OCI-LY1 (cell line): ENCODE data around the gene INPP5J.

Experiments used
- H2AFZ ChIP-seq: fragments of 200-600 bp; sonication (generic), shearing (Covaris generic); 2 replicates; pipeline ENCODE4 v1.6.0; 2014; ENCODE audit warnings: antibody characterized with exemption, mild to moderate bottlenecking, low read length
- H3F3A ChIP-seq: fragments of 200-600 bp; sonication (generic), shearing (Covaris generic); 2 replicates; pipeline ENCODE4 v1.6.0; 2014; ENCODE audit warnings: mild to moderate bottlenecking, antibody characterized with exemption, low read length, moderate library complexity; ENCODE audit not compliant: insufficient read depth
- H3K27ac ChIP-seq: fragments of 200-600 bp; sonication (generic); 2 replicates; pipeline ENCODE4 v1.5.1; 2014; ENCODE audit warnings: low read length, mixed run types, mild to moderate bottlenecking, low read depth; ENCODE audit not compliant: poor library complexity, severe bottlenecking
- H3K27me3 ChIP-seq: fragments of 200-600 bp; sonication (generic); 2 replicates; pipeline ENCODE4 v1.6.0; 2014; ENCODE audit warnings: antibody characterized with exemption, mild to moderate bottlenecking, low read length, moderate library complexity; ENCODE audit not compliant: insufficient read depth
- H3K36me3 ChIP-seq: fragments of 200-600 bp; sonication (generic); 2 replicates; pipeline ENCODE4 v1.6.1; 2014; ENCODE audit warnings: mild to moderate bottlenecking, antibody characterized with exemption, low read length, moderate library complexity, mixed read lengths; ENCODE audit not compliant: insufficient read depth
- H3K4me1 ChIP-seq: fragments of 200-600 bp; sonication (generic); 2 replicates; pipeline ENCODE4 v1.5.1; 2014; ENCODE audit warnings: mild to moderate bottlenecking, low read length, moderate library complexity; ENCODE audit not compliant: insufficient read depth, severe bottlenecking
- H3K4me2 ChIP-seq: fragments of 200-600 bp; sonication (generic), shearing (Covaris generic); 2 replicates; pipeline ENCODE4 v1.6.1; 2014; ENCODE audit warnings: low read length
- H3K4me3 ChIP-seq: fragments of 200-600 bp; sonication (generic); 2 replicates; pipeline ENCODE4 v1.5.1; 2014; ENCODE audit warnings: low read length, low read depth, mild to moderate bottlenecking, mixed read lengths; ENCODE audit not compliant: poor library complexity, severe bottlenecking
- H3K79me2 ChIP-seq: fragments of 200-600 bp; shearing (Covaris generic); 2 replicates; pipeline ENCODE4 v1.6.1; 2016; ENCODE audit warnings: mixed run types, low read length, mixed read lengths; ENCODE audit not compliant: insufficient read depth
- H3K9ac ChIP-seq: fragments of 200-600 bp; sonication (generic), shearing (Covaris generic); 2 replicates; pipeline ENCODE4 v1.6.1; 2014; ENCODE audit warnings: mild to moderate bottlenecking, low read length, mixed read lengths
- H3K9me2 ChIP-seq: fragments of 200-600 bp; sonication (generic), shearing (Covaris generic); 2 replicates; pipeline ENCODE4 v1.6.1; 2014; ENCODE audit warnings: low read depth, mild to moderate bottlenecking, low read length, mixed read lengths
- H3K9me3 ChIP-seq: fragments of 200-600 bp; shearing (Covaris generic); 2 replicates; pipeline ENCODE4 v1.6.1; 2014; ENCODE audit warnings: low read length, mixed read lengths
- H4K20me1 ChIP-seq: fragments of 200-600 bp; sonication (generic), shearing (Covaris generic); 2 replicates; pipeline ENCODE4 v1.6.0; 2016; ENCODE audit warnings: mild to moderate bottlenecking, low read length; ENCODE audit not compliant: insufficient read depth
- EZH2 ChIP-seq: fragments of 200-600 bp; sonication (generic), shearing (Covaris generic); IDR thresholded peaks from 2 replicates; pipeline ENCODE4 v1.8.0; 2017; ENCODE audit warnings: borderline replicate concordance, mixed run types, mild to moderate bottlenecking, antibody characterized with exemption, low read length, moderate library complexity, mixed read lengths
- TF ChIP-seq, protein P1 (sequence below): fragments of 200-600 bp; sonication (generic), shearing (Covaris generic); IDR thresholded peaks from 2 replicates; pipeline ENCODE4 v1.5.1; 2017; ENCODE audit warnings: mild to moderate bottlenecking, antibody characterized with exemption, low read length, moderate library complexity, mixed read lengths

The INPP5J gene

DNA sequence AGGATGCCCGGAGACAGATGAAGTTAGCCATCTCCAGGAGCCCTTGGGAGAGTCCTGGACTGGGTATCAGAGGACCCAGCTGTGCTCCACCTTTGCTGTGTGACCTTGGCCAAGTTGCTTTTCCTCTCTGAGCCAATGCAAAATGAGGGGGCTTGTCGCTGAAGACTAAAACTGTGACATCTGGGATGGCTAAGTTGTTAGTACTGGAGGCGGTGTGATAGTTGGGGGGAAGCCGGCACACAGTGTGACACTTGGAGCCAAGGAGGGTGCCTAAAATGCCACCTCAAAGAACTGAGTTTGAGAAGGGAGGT is 481 bp downstream of the INPP5J start:
- no peak overlapping the region for H3K4me3 ChIP-seq

DNA sequence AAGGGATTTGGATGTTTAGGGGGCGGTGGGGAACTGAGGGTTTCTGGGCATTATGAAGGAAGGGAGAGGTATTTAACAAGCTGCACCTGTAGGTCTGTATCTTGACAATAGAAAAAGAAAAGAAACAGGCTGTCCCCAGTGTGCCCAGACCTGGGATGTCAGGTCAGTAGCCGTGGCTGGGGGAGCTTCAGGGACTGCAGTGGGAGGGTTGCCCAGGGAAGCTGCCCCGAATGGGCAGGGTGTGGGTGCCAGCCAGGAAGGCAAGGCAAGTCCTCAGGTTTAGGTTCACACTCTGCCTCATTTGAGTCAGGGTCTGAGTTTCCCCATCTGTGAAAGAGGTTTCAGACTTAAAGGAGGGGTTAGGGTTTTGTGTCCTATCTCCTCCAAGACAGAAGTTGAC is 1.5 kb downstream of the INPP5J start:
- no peaks in the 10 kb centered on the region for H3K9me3 ChIP-seq

More for the DNA sequence above, 481 bp downstream of the INPP5J start:
- no peak overlapping the region for H2AFZ ChIP-seq
- H3K9ac ChIP-seq, result no peak overlapping the region
- H3K79me2 ChIP-seq, result no peaks in the 10 kb centered on the region
- no peaks in the 10 kb centered on the region for H3K36me3 ChIP-seq
- no peak overlapping the region for H3K4me2 ChIP-seq
- no peak overlapping the region for H3K27ac ChIP-seq
- H3K4me1 ChIP-seq, result peaks cover 17% of the 10 kb centered on the region
- no peaks in the 10 kb centered on the region for H3F3A ChIP-seq
- no peaks in the 10 kb centered on the region for H3K9me2 ChIP-seq
- TF ChIP-seq EZH2, result no peak
- TF ChIP-seq, protein P1, sequence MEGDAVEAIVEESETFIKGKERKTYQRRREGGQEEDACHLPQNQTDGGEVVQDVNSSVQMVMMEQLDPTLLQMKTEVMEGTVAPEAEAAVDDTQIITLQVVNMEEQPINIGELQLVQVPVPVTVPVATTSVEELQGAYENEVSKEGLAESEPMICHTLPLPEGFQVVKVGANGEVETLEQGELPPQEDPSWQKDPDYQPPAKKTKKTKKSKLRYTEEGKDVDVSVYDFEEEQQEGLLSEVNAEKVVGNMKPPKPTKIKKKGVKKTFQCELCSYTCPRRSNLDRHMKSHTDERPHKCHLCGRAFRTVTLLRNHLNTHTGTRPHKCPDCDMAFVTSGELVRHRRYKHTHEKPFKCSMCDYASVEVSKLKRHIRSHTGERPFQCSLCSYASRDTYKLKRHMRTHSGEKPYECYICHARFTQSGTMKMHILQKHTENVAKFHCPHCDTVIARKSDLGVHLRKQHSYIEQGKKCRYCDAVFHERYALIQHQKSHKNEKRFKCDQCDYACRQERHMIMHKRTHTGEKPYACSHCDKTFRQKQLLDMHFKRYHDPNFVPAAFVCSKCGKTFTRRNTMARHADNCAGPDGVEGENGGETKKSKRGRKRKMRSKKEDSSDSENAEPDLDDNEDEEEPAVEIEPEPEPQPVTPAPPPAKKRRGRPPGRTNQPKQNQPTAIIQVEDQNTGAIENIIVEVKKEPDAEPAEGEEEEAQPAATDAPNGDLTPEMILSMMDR, result no peak
- H4K20me1 ChIP-seq, result no peaks in the 10 kb centered on the region
- H3K27me3 ChIP-seq, result no peaks in the 10 kb centered on the region
- H3K9me3 ChIP-seq, result no peaks in the 10 kb centered on the region

DNA sequence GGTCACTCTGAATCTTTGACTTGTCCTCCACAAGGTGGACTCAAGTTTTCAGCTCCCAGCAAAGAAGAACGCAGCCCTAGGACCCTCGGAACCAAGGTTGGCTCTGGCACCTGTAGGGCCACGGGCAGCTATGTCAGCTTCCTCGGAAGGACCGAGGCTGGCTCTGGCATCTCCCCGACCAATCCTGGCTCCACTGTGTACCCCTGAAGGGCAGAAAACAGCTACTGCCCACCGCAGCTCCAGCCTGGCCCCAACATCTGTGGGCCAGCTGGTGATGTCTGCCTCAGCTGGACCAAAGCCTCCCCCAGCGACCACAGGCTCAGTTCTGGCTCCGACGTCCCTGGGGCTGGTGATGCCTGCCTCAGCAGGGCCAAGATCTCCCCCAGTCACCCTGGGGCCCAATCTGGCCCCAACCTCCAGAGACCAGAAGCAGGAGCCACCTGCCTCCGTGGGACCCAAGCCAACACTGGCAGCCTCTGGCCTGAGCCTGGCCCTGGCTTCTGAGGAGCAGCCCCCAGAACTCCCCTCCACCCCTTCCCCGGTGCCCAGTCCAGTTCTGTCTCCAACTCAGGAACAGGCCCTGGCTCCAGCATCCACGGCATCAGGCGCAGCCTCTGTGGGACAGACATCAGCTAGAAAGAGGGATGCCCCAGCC is 2.2 kb downstream of the INPP5J start:
- Histone ChIP-seq H3K27me3 (no peaks in the 10 kb centered on the region), H3K4me3 (no peak overlapping the region), H3K9me2 (no peaks in the 10 kb centered on the region), H2AFZ (no peak overlapping the region), H3K4me2 (no peak overlapping the region), H3K79me2 (no peaks in the 10 kb centered on the region), H3K4me1 (peaks cover 22% of the 10 kb centered on the region), H4K20me1 (no peaks in the 10 kb centered on the region), H3F3A (no peaks in the 10 kb centered on the region), H3K9me3 (no peaks in the 10 kb centered on the region), H3K9ac (no peak overlapping the region), H3K27ac (no peak overlapping the region), H3K36me3 (no peaks in the 10 kb centered on the region)
- TF ChIP-seq EZH2, result no peak
- TF ChIP-seq, protein P1, result no peak

More for the DNA sequence above, 1.5 kb downstream of the INPP5J start:
- peaks cover 22% of the 10 kb centered on the region for H3K4me1 ChIP-seq
- H3K4me3 ChIP-seq, result no peak overlapping the region
- H3K4me2 ChIP-seq, result no peak overlapping the region
- H2AFZ ChIP-seq, result no peak overlapping the region
- H4K20me1 ChIP-seq, result no peaks in the 10 kb centered on the region
- H3K9ac ChIP-seq, result no peak overlapping the region
- H3K27ac ChIP-seq, result no peak overlapping the region
- H3K27me3 ChIP-seq, result no peaks in the 10 kb centered on the region
- TF ChIP-seq EZH2, result no peak
- TF ChIP-seq, protein P1, result no peak
- H3K79me2 ChIP-seq, result no peaks in the 10 kb centered on the region
- no peaks in the 10 kb centered on the region for H3F3A ChIP-seq
- H3K36me3 ChIP-seq, result no peaks in the 10 kb centered on the region
- H3K9me2 ChIP-seq, result no peaks in the 10 kb centered on the region
